IPS-NIHi7 (cell line): ENCODE results near the gene FAM47B.

Experiments used
- DNase-seq: peaks from one replicate; pipeline ENCODE4 v3.0.0; 2012; ENCODE audit warnings: mixed read lengths; ENCODE audit errors: extremely low spot score

Gene FAM47B

DNA sequence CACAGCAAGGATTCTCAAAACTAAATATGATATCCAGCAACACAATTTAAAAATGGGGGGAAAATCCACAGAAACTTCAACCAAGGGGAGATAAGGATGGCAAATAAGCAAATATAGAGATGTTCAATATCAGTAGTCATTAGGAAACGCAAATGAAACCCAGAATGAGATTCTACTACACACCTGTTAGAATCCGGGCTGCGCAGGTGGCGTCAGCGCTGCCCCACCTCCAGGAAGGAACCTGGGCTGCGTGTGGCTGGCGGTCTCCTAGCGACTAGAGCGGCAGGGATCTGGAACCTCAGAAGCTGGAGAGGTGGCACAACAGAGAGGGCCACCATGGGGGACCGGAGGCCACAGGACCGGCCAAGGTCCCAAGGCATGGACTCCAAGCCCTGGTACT lies at the start of gene FAM47B:
Gene FAM47B (plus strand): TSS at position 301 of the 400 bp plus-strand sequence. CDS start 36 bp downstream, at position 337.
- DNase-seq, result no peak

DNA sequence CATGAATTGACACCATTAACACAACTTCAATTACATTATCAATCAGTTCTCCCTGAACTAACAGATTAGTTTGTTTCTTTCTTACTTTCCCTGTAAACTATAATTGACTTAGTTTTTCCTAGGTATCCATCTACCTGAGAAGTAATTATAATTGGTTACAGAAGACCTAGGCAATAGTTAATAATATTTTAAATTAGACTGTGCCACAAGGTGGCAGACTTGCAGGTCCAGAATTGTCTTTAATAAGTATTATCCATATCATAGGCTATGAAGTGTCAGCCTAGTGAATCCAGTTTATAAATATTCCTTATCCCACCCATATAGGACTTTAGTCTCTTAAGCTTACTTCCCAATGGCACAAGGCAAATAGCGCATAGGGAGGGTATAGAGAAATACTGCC lies 48.9 kb upstream of the FAM47B start:
- DNase-seq, result no peak

DNA sequence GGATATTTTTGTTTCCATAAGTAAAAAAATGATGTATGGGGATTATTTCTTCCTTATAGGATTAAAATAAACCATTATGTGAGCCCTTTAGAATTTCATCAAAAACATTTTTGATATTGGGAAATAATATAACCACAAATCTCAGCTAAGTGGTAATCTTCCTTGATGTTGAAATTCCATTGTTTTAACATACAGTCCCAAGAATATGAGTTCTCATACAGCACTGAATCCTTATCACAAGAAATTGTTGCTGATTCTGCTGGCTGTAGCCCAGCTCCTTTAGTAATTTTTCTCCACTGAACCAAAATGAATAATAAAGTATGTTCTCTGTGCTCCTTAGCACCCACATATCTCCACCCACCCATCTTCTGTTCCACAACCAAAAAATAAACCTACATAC lies 41.9 kb upstream of the FAM47B start:
- DNase-seq, result no peak

DNA sequence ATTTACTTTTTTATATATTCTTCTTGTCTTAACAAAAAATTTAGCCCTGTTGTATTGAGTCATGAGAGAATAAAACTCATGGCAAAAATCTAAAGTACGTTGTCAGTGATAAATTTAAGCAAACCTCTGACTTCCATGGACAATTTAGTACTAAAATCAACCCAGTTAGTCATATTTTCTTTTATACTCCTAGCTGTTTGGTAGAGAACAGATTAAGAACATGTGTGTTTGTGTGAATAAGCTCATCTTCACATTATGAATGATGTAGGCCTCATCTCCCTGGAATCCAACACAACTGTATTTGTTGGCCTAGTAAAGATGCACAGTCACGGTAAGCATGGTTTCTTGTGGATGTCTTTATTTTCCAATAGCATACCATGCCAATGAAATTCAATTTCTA lies 40.8 kb upstream of the FAM47B start:
- DNase-seq, result no peak

DNA sequence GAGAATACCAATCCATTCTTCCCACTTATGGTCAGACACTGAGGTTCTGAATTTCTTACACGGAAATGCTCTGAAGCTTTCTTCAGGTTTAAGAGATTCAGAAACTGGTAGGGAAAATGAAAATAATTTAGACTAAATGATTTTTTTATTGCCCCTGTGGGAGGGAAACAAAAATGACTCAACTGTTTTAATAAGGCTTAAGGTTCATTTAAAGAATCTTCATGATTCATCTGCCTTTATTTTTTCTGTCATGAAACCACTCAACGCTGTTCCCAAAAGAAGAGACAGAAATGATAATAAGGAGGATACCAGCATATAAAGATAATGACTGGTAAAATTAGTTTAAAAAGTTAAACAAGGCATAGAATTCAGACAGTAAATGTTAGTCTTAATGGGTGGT lies 39.3 kb upstream of the FAM47B start:
- DNase-seq, result no peak

DNA sequence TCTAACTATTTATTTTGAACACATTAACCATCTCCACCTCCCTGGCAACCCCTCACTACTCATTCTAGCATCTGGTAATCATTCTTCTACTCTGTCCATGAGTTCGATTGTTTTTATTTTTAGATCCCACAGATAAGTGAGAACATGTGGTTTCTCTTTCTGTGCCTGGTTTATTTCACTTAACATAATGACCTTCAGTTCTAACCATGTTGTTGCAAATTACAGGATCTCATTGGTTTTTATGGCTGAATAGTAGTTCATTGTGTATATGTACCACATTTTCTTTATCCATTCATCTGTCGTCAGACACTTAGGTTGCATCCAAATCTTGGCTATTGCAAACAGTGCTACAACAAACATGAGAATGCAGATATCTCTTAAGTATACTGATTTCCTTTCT lies 33.4 kb upstream of the FAM47B start:
- no peak for DNase-seq

DNA sequence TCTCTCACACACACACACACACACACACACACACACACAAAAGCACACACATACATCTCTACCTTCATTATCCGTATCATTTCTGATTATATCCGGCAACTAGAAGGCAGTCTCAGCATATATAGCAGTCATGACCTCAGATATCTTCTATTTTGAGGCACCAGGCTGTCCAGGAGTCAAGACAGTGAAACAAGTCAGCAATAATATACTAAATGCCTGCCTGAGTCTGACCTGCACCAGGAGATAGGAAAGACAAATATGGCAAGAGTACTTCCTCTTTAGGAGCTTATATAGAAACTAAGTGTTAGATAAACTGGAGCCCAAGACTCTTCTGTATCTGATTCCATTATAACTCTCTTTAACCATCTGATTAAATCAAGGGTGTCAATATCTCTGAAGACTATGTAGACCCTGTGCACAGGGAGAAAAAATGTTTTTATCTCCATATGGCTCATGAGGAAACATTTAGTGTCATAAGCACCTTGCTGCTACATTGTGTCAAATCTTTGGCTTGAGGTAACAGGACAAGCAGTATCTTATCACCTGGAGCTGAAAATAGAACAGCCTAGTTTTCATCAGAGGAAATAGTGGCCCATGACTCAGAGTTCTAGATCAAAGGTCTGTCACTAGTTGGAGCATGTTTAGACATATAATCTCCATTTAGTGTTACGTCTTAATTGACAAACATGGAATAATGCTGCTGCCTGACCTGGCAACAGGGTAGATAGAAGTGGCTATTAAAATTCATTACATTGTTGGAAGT lies 27.0 kb upstream of the FAM47B start:
- DNase-seq, result no peak

DNA sequence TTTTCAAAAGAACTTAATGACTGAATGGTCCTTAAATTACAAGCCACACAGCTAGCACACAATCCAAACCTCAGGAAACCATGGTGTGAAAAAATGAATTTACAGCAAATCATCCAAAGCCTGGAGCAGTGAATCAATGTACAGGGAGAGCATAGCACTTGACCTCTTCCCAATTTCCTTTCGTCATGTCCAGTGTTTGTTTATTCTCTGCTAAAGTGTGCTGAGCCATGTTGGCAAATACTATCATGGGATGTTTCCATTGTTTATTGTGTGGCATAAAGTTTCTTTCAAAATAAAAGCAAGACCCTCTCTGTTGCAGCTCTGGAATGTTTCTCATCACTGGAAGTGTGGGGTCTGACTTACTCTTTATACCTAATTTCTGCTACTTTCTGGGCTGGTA lies 25.4 kb upstream of the FAM47B start:
- no peak for DNase-seq

DNA sequence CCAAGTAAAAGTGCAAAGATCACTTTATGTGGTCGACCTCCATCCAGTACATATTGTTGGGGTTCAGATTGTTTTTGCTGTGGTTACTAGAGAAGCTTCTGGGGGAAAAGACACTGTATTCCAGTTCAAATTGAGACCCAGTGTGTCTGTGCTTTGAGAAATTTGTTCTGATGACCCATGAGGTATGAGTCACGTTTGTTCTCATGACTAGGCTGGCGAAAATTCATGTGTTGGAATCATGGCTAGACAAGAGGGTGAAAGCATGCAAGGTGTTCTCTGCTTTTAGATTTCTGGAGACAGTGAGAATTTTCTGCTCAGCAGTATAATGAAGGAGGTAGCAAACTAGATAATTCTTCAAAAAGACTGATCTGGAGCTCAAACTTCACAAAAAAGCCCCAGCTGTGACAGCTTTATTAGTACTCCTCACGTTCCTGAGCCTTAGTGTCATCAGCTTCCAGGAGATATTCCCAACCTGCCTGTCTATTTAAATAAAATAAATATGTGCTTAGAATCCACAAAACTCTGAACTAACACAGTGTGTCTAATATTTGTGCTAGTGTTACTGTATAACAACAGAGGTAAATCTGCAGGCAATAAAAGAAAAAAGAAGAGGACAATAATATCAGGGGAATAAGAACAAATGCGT lies 24.4 kb upstream of the FAM47B start:
- no peak for DNase-seq

DNA sequence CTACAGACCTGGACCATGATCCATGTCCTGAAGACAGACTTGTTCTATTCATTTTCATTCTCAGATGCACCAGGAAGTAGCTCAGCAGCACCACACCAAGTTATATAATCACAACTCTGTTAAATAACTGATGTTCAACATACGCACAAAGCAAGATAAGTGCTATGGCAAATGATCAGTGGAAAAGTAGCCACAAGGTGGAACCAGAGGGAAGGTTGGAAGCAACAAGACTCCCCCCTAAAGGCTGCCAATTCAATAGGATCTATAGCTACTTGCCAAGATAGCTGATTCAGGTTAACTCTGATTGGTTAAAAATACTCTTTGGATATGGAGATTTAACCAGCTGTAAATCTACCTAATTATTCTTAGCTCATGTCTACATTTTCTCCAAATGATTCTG lies 23.7 kb upstream of the FAM47B start:
- peak; percentile 84 for DNase-seq

DNA sequence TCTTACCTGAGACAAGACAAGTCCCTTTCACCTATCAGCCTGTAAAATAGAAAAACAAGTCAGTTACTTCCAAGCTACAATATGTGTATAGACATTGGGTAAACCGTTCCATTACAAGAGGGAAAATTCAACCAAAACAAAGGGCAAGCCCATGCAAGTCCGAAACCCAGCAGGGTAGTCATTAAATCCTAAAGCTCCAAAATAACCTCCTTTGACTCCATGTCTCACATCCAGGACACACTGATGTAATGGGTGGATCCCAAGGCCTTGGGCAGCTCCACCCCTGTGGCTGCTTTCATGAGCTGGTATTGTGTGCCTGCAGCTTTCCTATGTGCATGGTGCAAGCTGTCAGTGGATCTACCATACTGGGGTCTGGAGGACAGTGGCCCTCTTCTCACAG lies 14.7 kb upstream of the FAM47B start:
- no peak for DNase-seq

DNA sequence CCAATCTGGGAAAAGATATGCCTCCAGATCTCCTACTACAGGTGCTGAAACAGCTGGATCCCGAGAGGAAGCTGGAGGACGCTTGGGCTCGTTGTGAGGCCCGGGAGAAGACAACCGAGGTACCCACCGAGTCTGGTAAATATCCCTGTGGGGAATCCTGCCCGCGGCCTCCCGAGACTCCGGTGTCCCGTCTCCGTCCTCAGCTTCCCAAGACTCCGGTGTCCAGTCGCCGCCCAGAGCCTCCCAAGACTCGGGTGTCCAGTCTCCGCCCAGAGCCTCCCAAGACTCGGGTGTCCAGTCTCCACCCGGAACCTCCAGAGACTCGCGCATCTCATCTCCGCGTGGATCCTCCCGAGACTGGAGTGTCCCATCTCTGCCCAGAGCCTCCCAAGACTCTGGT lies 639 bp downstream of the FAM47B start:
- DNase-seq, result no peak

DNA sequence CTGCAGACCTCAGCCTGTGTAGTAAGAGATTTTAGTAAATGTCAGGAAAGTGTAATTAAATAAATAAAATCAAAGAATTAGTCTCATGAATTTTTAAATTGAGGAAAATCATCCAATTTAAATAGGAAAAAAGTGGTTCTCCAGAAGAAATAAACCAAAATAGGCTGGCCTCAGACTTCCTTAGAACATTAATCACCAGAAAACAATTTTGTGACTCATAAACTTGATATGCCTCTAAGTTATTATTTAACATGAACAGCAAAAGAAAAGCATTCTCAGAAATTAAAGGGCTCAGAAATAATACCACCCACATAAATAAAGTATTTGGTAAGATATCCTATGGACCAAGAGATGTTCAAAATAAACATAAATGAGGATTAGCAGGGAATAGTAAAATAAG lies 14.3 kb downstream of the FAM47B start:
- DNase-seq, result no peak

DNA sequence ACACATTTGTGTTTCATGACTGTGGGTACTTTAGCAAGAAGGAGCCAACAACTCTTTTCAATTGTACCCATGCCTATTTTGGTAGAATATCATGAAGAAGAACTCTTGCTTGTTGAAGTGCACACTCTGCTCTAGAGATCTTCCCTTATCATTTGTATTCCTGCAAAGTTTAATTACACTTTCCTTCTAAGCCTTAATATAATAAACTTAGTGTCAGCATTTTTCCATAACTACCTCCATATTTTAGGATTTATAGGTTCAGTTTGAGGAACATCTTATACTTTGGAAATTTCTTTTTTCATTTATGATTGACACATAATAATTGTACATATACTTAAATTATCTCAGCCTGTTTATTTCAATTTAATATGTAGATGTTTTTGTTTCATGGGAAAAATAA lies 19.1 kb downstream of the FAM47B start:
- no peak for DNase-seq

DNA sequence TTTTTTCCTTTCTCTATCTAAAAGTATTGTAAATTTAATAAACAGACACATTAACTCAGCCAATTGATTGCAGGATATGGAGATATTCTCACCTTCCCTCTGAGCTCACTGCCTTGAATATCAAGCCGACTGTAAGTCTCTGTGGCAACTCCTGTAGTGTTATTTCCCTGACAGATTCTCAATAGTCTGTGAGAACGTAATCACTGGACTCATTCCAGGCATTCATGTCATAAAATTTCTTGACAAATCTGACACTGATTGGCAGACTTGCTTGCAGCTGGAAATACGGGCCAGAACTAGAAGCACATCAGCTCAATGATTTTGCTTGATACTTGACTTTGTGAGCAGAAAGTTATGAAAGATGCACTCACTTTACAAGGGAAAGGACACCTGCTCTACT lies 29.6 kb downstream of the FAM47B start:
- no peak for DNase-seq

DNA sequence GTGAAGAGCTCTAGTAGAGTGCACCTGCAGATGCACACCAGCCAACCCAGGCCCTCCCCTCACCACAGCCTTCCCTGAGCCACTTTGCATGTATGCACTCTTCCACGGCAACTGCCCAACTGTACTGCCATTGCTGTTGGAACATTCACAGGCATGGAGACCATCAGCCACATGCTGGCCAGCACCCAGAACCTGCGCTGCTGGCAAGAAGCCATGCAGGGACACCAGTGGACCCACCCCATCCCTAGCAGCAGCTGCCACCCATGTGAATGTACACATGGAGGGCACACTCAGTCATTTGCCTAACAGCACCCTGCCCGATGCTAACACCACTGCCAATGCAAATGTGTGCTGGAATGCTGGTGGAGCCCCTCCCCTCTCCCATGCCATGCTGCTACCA lies 35.6 kb downstream of the FAM47B start:
- DNase-seq, result no peak

DNA sequence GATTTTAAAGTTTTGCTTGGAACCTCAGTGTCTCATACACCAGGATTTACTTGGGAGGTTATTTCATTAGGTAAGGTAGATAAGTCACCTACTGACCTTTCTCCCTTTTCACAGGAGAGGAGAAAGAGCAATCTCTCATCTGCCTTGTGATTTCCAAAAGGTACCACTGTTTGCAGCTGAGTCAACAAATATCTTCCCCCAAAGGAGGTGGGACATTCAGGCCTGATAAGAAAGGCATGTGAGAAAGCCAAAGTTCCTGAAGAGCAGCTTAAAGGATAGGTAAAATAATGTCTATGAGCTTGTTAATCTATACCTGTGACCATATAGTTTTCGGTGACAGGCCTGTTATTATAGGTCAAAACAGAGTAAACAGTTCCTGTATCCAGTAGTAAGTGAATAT lies 45.0 kb downstream of the FAM47B start:
- DNase-seq, result no peak
